H1 (cell line): Measurements from ENCODE around the gene PLXND1.

Experiments
- BRCA1 ChIP-seq: IDR thresholded peaks from 2 replicates; pipeline ENCODE4 v1.6.1; 2012; ENCODE audit warnings: low read depth, low read length, improper control_type of control experiment
- EZH2 ChIP-seq: fragments of 200-600 bp; sonication (generic); IDR thresholded peaks from 2 replicates; pipeline ENCODE4 v1.7.1; 2012; ENCODE audit warnings: low read depth, mild to moderate bottlenecking, moderate library complexity, low read length, inconsistent platforms; ENCODE audit not compliant: severe bottlenecking
- KDM1A ChIP-seq: fragments of 200-600, 300-600 bp; sonication (generic); IDR thresholded peaks from 2 replicates; pipeline ENCODE4 v1.7.1; 2016; ENCODE audit warnings: mild to moderate bottlenecking, low read length, borderline replicate concordance
- POLR2A ChIP-seq, 2 experiments: IDR thresholded peaks; 1 replicate in 1 of 2; 2 replicates in 1 of 2; pipeline ENCODE4 v1.6.1; 2011; ENCODE audit warnings: low read depth in 2 of 2, low read length in 2 of 2, mild to moderate bottlenecking in 2 of 2; ENCODE audit errors: control extremely low read depth in 1 of 2
- SRF ChIP-seq: IDR thresholded peaks from 2 replicates; pipeline ENCODE4 v1.6.1; 2011; ENCODE audit warnings: mild to moderate bottlenecking, low read depth, low read length, moderate library complexity
- TAF7 ChIP-seq: optimal IDR thresholded peaks from 2 replicates; pipeline ENCODE3; 2011; ENCODE audit warnings: low read depth, mild to moderate bottlenecking, inconsistent platforms, low read length, moderate library complexity, borderline replicate concordance
- ZNF274 ChIP-seq: IDR thresholded peaks from 2 replicates; pipeline ENCODE4 v1.7.0; 2012; ENCODE audit warnings: low read length, borderline replicate concordance; ENCODE audit errors: extremely low read depth
- TF ChIP-seq, protein P1 (sequence below), 3 experiments: IDR thresholded peaks; 1 replicate in 2 of 3; 2 replicates in 1 of 3; pipeline versions ENCODE4 v1.5.1 to v1.6.1; 2011; ENCODE audit warnings: low read length in 3 of 3, mild to moderate bottlenecking in 3 of 3, inconsistent platforms in 2 of 3, low read depth in 1 of 3, moderate library complexity in 1 of 3; ENCODE audit not compliant: insufficient read depth in 1 of 3; ENCODE audit errors: control extremely low read depth in 1 of 3
- TF ChIP-seq, protein P2 (sequence below): IDR thresholded peaks from 2 replicates; pipeline ENCODE4 v1.6.1; 2011; ENCODE audit warnings: low read depth, mild to moderate bottlenecking, low read length; ENCODE audit not compliant: insufficient read depth

DNA sequence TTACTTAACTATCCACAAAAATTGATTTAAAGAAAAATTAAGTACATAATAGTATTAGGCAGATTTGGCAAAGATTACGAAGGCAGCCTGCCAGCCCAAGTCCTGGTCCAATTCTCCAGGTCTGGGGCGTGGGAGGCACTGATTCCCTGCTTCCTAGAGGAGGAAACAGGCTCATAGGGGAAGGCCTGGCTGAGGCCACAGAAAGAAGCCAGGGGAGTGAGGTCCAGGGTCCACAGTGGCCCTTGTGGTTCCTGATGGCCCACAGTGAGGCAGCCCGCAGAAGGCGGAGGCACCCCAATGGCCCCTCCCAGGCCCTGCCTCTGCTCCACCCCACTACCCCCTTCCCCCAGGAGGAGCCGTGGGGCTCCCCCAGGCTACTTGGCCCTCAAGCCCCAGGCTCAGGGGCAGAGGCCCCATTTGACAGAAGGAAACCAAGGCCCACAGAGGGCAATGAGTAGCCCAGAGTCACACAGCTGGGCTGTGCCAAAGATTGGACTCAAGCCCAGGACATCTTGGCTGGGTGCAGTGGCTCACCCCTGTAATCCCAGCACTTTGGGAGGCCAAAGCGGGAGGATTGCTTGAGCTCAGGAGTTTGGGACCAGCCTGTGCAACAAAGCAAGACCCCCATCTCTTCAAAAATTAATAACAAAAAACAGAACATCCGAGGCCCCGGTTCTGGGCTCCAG lies 42.5 kb downstream of the PLXND1 start:
- TF ChIP-seq SRF: no peak
- TF ChIP-seq, protein P1, sequence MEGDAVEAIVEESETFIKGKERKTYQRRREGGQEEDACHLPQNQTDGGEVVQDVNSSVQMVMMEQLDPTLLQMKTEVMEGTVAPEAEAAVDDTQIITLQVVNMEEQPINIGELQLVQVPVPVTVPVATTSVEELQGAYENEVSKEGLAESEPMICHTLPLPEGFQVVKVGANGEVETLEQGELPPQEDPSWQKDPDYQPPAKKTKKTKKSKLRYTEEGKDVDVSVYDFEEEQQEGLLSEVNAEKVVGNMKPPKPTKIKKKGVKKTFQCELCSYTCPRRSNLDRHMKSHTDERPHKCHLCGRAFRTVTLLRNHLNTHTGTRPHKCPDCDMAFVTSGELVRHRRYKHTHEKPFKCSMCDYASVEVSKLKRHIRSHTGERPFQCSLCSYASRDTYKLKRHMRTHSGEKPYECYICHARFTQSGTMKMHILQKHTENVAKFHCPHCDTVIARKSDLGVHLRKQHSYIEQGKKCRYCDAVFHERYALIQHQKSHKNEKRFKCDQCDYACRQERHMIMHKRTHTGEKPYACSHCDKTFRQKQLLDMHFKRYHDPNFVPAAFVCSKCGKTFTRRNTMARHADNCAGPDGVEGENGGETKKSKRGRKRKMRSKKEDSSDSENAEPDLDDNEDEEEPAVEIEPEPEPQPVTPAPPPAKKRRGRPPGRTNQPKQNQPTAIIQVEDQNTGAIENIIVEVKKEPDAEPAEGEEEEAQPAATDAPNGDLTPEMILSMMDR (IDR thresholded peaks at IDR 0.05; ENCODE audit: control extremely low read depth in 1 of 3, insufficient read depth in 1 of 3, low read depth in 1 of 3, low read length in 3 of 3): no peak
- TF ChIP-seq KDM1A: no peak
- TF ChIP-seq ZNF274: no peak
- TF ChIP-seq POLR2A (IDR thresholded peaks at IDR 0.05; ENCODE audit: control extremely low read depth in 1 of 2, low read depth in 2 of 2, low read length in 2 of 2): no peak
- no peak for TF ChIP-seq TAF7
- no peak for TF ChIP-seq BRCA1
- no peak for TF ChIP-seq EZH2
- TF ChIP-seq, protein P2, sequence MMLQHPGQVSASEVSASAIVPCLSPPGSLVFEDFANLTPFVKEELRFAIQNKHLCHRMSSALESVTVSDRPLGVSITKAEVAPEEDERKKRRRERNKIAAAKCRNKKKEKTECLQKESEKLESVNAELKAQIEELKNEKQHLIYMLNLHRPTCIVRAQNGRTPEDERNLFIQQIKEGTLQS: no peak
